D721Med (cell line): Measurements from ENCODE around the gene ACP5.

Source experiments
- DNase-seq: peaks from one replicate; pipeline ENCODE4 v3.0.0; 2011; ENCODE audit warnings: low spot score; ENCODE audit not compliant: insufficient read length
- FAIRE-seq: peaks from 2 replicates; lab custom pipeline; 2011; peaks lifted over from hg19 to GRCh38; lab: Jason Lieb, UNC
- CTCF ChIP-seq: IDR thresholded peaks from 2 replicates; pipeline ENCODE4 v1.5.1; 2012; ENCODE audit warnings: mild to moderate bottlenecking, control low read depth; ENCODE audit not compliant: insufficient read depth; ENCODE audit errors: missing control alignments

ACP5 gene

GRCh38 chr19:11563532-11563931 lies 13.9 kb downstream of the ACP5 start:
- TF ChIP-seq CTCF = no peak
- FAIRE-seq (no peak), DNase-seq (no peak)

- FAIRE-seq = no peak
- peak; percentile 67 for TF ChIP-seq CTCF
- no peak for DNase-seq
Observed at GRCh38 chr19:11560404-11561051, 16.9 kb downstream of the ACP5 start.

- TF ChIP-seq CTCF = no peak
- peak; percentile 99 for DNase-seq
- no peak for FAIRE-seq
Observed at GRCh38 chr19:11558881-11559828, 18.3 kb downstream of the ACP5 start, which contains the start of gene ELOF1. TSS of gene ELOF1 (minus strand) at chr19:11559230. CDS start at chr19:11554347, 4,883 bp downstream.

GRCh38 chr19:11556634-11557420 lies 20.6 kb downstream of the ACP5 start:
- DNase-seq (no peak), FAIRE-seq (no peak)
- no peak for TF ChIP-seq CTCF

GRCh38 chr19:11555246-11555645 lies 22.2 kb downstream of the ACP5 start:
- no peak for FAIRE-seq
- no peak for TF ChIP-seq CTCF

GRCh38 chr19:11554160-11554559 lies 23.3 kb downstream of the ACP5 start:
- no peak for TF ChIP-seq CTCF
- no peak for FAIRE-seq
- DNase-seq = no peak

More at GRCh38 chr19:11555246-11555645, 22.2 kb downstream of the ACP5 start:
- no peak for DNase-seq
